ENCODE results near the gene STARD7.

- TF ChIP-seq ZNF600 (tag by site-specific recombination; IDR thresholded peaks at IDR 0.05) (no peak), ZBTB17 (tag by site-specific recombination; IDR thresholded peaks at IDR 0.05) (no peak), CTCF (tag by site-specific recombination; IDR thresholded peaks at IDR 0.05) (no peak), ZNF529 (tag by site-specific recombination; IDR thresholded peaks at IDR 0.05; ENCODE audit: insufficient replicate concordance) (no peak), ZNF654 (tag by site-specific recombination; IDR thresholded peaks at IDR 0.05; ENCODE audit: low read depth) (no peak), ZBTB1 (tag by site-specific recombination; IDR thresholded peaks at IDR 0.05) (no peak), ZNF138 (tag by site-specific recombination; IDR thresholded peaks at IDR 0.05; ENCODE audit: borderline replicate concordance) (no peak), REST (tag by site-specific recombination; IDR thresholded peaks at IDR 0.05) (no peak), ATF2 (tag by site-specific recombination; IDR thresholded peaks at IDR 0.05; ENCODE audit: low read depth) (no peak)
These were observed 57.6 kb downstream of the STARD7 start for GRCh38 chr2:96150791-96151594.

Data from HEK293 (cell line).